Mesothelial cell of epicardium (in vitro differentiated cells): ENCODE measurements around the gene OCIAD1. TPM values are rescaled to one million over a fixed set of nuclear protein-coding genes. Genes with fewer than 3 reads are reported as not detected.

Source experiments
- DNase-seq, 2 experiments: peaks; one replicate each; pipeline ENCODE4 v3.0.0; 2021; ENCODE audit warnings: low spot score in 2 of 2; ENCODE audit not compliant: unreplicated experiment in 2 of 2
- H3K27ac Mint-ChIP-seq: 2 replicates; pipeline ENCODE4 v1.8.0; 2021; ENCODE audit warnings: mixed read lengths
- H3K27me3 Mint-ChIP-seq: 2 replicates; pipeline ENCODE4 v1.8.0; 2021; ENCODE audit warnings: low read depth, mixed read lengths
- H3K36me3 Mint-ChIP-seq: 2 replicates; pipeline ENCODE4 v1.8.0; 2021; ENCODE audit warnings: mixed read lengths
- H3K4me1 Mint-ChIP-seq: 2 replicates; pipeline ENCODE4 v1.8.0; 2021; ENCODE audit warnings: mixed read lengths
- H3K4me3 Mint-ChIP-seq: 2 replicates; pipeline ENCODE4 v1.8.0; 2021; ENCODE audit warnings: mild to moderate bottlenecking, moderate library complexity, mixed read lengths
- H3K9me3 Mint-ChIP-seq: 2 replicates; pipeline ENCODE4 v1.8.0; 2021; ENCODE audit warnings: mixed read lengths
- CTCF ChIP-seq: fragments of 200-600 bp; sonication (generic); IDR thresholded peaks from one replicate; pipeline ENCODE4 v1.5.0; 2021; ENCODE audit warnings: antibody characterized with exemption; ENCODE audit not compliant: unreplicated experiment
- total RNA-seq: library from RNA; stranded (reverse); gene quantifications from 3 replicates; pipeline ENCODE4 v1.2.1, GENCODE V29; 2021

Gene OCIAD1
- total RNA-seq, 1 donor from 2014 or later, result 149 TPM

- H3K4me1 Mint-ChIP-seq, result peaks cover 16% of the 10 kb centered on the region
- H3K9me3 Mint-ChIP-seq, result no peaks in the 10 kb centered on the region
- no peaks in the 10 kb centered on the region for H3K27me3 Mint-ChIP-seq
- no peak for TF ChIP-seq CTCF
- no peak overlapping the region for H3K27ac Mint-ChIP-seq
- no peak overlapping the region for H3K4me3 Mint-ChIP-seq
- H3K36me3 Mint-ChIP-seq, result peaks cover 39% of the 10 kb centered on the region
- DNase-seq, result no peak
Observed at GRCh38 chr4:48901196-48901595, 70.3 kb downstream of the OCIAD1 start.

GRCh38 chr4:48902266-48902665 lies 71.4 kb downstream of the OCIAD1 start:
- Mint-ChIP-seq H3K27ac (no peak overlapping the region), H3K36me3 (peaks cover 29% of the 10 kb centered on the region)

DNA sequence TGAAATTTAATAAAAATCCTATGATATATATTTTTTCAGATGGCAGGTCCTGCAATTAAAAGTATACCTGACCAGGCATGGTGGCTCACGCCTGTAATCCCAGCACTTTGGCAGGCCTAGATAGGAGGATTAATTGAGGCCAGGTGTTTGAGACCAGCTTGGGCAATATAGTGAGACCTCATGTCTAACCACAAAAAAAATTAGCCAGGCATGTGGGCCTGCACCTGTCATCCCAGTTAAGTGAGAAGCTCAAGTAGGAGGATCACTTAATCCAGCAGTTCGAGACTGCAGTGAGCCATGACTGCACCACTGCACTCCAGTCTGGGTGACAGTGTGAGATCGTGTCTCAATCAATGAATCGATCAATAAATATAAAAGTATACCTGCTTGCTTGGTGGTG lies 73.2 kb downstream of the OCIAD1 start:
- no peak for TF ChIP-seq CTCF
- no peak overlapping the region for H3K27ac Mint-ChIP-seq
- peaks cover 14% of the 10 kb centered on the region for H3K36me3 Mint-ChIP-seq
- no peak overlapping the region for H3K4me3 Mint-ChIP-seq
- peaks cover 22% of the 10 kb centered on the region for H3K4me1 Mint-ChIP-seq
- no peak for DNase-seq
- no peaks in the 10 kb centered on the region for H3K9me3 Mint-ChIP-seq
- H3K27me3 Mint-ChIP-seq, result no peaks in the 10 kb centered on the region

More at GRCh38 chr4:48902266-48902665, 71.4 kb downstream of the OCIAD1 start:
- no peak for TF ChIP-seq CTCF
- Mint-ChIP-seq H3K27me3 (no peaks in the 10 kb centered on the region), H3K9me3 (no peaks in the 10 kb centered on the region), H3K4me1 (peaks cover 22% of the 10 kb centered on the region), H3K4me3 (no peak overlapping the region)
- DNase-seq, result no peak

DNA sequence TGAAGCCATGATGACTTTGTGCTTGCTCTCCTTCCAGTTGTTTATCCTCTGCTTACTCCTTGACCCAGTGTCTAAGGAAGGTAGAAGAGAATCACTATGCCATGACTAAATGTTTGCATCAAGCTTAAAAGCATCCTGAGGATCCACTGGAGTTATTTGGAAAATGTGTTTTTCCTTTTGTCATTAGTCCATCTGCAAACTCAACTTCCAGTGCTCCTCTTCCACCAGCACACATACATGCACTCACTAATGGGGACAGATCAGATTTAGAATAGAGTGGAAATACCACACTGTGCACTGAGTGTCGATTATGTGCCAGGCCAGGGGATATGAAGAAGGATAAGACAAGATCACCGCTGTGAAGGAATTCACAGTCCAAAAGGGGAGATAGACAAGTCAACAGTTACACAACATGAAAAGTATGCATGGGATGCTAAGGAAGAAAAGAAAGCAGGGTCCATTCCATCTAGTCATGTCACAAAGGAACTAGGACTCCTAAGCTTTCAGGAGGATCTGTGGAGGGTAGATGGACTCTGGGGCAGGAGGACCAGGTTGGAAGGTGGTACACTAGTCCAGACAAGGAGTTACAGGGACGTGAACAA lies 73.8 kb downstream of the OCIAD1 start:
- TF ChIP-seq CTCF, result no peak
- Mint-ChIP-seq H3K27me3 (no peaks in the 10 kb centered on the region), H3K36me3 (peaks cover 11% of the 10 kb centered on the region), H3K27ac (no peak overlapping the region), H3K4me3 (peak overlapping the region; percentile 93), H3K9me3 (no peaks in the 10 kb centered on the region), H3K4me1 (peaks cover 22% of the 10 kb centered on the region)
- no peak for DNase-seq

- H3K27ac Mint-ChIP-seq, result peak overlapping the region; percentile 6
- DNase-seq, result no peak
- peaks cover 22% of the 10 kb centered on the region for H3K4me1 Mint-ChIP-seq
Observed at GRCh38 chr4:48905363-48906015, 74.6 kb downstream of the OCIAD1 start.

More at GRCh38 chr4:48905363-48906015, 74.6 kb downstream of the OCIAD1 start:
- Mint-ChIP-seq H3K36me3 (peaks cover 11% of the 10 kb centered on the region), H3K27me3 (no peaks in the 10 kb centered on the region), H3K9me3 (no peaks in the 10 kb centered on the region), H3K4me3 (peak overlapping the region; percentile 93)
- TF ChIP-seq CTCF, result no peak
